Measurements from ENCODE around the gene PCBD2.

DNA sequence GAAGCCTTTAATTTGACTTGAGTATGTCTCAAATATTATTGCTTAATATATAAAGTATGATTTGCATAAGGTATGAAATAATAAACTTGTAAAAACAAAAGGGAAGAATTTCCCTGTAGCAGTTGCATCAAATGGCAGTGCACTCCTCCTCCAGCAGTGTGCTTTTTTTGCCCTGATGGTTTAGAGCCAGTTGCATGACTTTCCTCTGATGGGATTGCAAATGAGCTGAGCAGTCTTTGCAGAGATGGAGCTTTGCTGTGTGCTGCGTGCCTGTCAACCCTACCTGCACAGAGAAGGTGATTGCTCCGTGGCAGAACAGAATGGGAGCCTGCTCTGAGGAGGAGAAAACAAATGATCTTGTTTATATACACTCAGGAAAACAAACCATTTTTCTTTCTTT is 40.1 kb downstream of the PCBD2 start:
- TF ChIP-seq, protein P1, sequence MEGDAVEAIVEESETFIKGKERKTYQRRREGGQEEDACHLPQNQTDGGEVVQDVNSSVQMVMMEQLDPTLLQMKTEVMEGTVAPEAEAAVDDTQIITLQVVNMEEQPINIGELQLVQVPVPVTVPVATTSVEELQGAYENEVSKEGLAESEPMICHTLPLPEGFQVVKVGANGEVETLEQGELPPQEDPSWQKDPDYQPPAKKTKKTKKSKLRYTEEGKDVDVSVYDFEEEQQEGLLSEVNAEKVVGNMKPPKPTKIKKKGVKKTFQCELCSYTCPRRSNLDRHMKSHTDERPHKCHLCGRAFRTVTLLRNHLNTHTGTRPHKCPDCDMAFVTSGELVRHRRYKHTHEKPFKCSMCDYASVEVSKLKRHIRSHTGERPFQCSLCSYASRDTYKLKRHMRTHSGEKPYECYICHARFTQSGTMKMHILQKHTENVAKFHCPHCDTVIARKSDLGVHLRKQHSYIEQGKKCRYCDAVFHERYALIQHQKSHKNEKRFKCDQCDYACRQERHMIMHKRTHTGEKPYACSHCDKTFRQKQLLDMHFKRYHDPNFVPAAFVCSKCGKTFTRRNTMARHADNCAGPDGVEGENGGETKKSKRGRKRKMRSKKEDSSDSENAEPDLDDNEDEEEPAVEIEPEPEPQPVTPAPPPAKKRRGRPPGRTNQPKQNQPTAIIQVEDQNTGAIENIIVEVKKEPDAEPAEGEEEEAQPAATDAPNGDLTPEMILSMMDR (IDR thresholded peaks at IDR 0.05; ENCODE audit: insufficient read depth, low read length, poor library complexity, severe bottlenecking): no peak
- no peak for TF ChIP-seq EZH2phosphoT487 (conservative IDR thresholded peaks at IDR 0.05; ENCODE audit: low read length)
